Epithelial cell of esophagus (primary cell): ENCODE data around the gene FCF1.
"Not testable (repeated sequence)": the region's sequence is repeated elsewhere in the genome, so short reads cannot be mapped to it uniquely, and the experiment has no call there.

Experiments
- DNase-seq: peaks from one replicate; pipeline ENCODE4 v3.0.0; 2010; ENCODE audit warnings: low read depth
- H3K4me3 ChIP-seq: 2 replicates; pipeline ENCODE4 v1.5.1; 2011; ENCODE audit warnings: mild to moderate bottlenecking, low read length, control low read depth
- TF ChIP-seq, protein P1 (sequence below): IDR thresholded peaks from 2 replicates; pipeline ENCODE4 v1.5.1; 2011; ENCODE audit warnings: low read depth, mild to moderate bottlenecking, low read length, control low read depth, inconsistent platforms; ENCODE audit not compliant: insufficient read depth; ENCODE audit errors: missing control alignments

The FCF1 gene

DNA sequence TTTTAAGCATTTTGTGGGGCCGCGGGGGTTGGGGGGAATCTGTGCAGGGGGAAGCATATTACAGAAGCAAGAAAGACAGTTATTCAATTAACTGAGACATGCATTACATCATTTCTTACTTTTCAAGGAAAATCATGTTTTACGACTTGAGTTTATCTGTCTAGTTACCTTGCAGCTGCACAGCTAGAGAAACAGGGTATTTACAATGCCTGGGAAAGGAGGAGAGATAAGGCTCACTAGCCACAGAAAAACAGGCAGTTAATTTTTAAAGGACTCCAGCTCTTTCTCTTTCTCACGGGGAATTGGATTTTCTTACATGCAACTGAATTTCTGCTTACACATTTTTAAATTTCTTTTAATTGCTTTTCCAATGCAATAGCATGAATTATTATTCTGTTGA, 22.2 kb downstream of the FCF1 start:
- DNase-seq = no peak
- TF ChIP-seq, protein P1, sequence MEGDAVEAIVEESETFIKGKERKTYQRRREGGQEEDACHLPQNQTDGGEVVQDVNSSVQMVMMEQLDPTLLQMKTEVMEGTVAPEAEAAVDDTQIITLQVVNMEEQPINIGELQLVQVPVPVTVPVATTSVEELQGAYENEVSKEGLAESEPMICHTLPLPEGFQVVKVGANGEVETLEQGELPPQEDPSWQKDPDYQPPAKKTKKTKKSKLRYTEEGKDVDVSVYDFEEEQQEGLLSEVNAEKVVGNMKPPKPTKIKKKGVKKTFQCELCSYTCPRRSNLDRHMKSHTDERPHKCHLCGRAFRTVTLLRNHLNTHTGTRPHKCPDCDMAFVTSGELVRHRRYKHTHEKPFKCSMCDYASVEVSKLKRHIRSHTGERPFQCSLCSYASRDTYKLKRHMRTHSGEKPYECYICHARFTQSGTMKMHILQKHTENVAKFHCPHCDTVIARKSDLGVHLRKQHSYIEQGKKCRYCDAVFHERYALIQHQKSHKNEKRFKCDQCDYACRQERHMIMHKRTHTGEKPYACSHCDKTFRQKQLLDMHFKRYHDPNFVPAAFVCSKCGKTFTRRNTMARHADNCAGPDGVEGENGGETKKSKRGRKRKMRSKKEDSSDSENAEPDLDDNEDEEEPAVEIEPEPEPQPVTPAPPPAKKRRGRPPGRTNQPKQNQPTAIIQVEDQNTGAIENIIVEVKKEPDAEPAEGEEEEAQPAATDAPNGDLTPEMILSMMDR = no peak
- no peak overlapping the region for H3K4me3 ChIP-seq

DNA sequence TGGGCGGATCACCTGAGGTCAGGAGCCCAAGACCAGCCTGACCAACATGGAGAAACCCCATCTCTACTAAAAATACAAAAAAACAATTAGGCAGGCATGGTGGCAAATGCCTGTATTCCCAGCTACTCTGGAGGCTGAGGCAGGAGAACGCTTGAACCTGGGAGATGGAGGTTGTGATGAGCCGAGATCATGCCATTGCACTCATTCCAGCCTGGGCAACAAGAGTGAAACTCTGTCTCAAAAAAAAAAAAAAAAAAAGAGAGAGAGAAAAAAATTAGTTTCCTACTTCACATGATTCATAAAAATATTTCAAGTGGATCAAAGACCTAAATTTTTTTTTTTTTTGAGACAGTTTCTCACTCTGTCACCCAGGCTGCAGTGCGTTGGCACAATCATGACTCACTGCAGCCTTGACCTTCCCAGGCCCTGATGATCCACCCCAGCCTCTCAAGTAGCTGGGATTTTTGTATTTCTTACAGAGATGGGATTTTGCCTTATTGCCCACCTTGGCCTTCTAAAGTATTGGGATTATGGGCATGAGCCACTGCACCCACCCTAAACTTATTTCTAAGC, 24.9 kb downstream of the FCF1 start:
- DNase-seq = peak; percentile 12
- H3K4me3 ChIP-seq = no peak overlapping the region
- TF ChIP-seq, protein P1 = no peak

DNA sequence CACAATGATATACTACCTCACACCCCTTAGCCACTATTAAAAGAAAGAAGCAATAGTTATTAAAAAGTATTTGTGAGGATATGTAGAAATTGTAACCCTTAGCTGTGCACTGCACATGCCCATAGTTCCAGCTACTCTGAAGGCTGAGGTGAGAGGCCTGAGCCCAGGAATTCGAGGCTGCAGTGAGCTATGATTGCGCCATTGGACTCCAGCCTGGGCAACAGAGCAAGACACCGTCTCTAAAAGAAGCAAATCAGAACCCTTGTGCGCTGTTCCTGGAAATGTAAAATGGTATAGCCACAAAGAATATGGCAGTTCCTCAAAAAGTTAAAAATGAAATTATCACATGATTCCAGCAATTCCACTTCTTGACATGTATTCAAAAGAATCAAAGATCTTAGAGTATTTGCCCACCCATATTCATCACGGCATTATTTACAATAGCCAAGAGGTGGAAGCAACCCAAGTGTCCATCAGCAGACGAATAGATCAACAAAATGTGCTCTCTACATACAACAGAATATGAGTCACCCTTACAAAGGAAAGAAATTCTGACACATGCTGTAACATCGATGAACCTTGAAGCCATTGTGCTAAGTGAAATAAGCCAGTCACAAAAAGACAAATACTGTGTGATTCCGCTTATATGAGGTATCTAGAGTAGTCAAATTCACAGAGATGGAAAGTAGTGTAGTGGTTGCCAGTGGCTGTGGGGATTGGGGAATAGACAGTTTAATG, 26.5 kb downstream of the FCF1 start:
- DNase-seq = peak; percentile 55
- TF ChIP-seq, protein P1 = no peak
- no peak overlapping the region for H3K4me3 ChIP-seq

DNA sequence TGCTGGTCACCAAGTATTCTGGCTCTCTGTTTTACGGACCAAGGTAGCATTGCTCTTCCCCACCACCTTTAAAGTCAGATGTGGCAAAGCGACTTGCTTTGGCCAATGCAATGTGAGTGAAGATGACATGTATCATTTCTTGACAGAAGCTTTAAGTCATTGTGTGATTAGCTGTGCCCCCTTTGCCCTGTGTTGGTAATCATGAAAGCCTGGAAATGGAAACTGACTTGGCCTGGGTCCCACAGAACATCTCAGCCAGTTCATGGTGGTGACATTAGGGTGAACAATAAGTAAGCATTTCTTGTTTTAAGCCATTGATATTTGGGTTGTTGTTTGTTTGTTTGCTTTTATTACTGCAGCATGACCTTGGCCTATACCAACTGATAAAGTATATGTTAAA, 34.3 kb downstream of the FCF1 start:
- DNase-seq = no peak
- TF ChIP-seq, protein P1 = no peak
- H3K4me3 ChIP-seq = no peak overlapping the region

DNA sequence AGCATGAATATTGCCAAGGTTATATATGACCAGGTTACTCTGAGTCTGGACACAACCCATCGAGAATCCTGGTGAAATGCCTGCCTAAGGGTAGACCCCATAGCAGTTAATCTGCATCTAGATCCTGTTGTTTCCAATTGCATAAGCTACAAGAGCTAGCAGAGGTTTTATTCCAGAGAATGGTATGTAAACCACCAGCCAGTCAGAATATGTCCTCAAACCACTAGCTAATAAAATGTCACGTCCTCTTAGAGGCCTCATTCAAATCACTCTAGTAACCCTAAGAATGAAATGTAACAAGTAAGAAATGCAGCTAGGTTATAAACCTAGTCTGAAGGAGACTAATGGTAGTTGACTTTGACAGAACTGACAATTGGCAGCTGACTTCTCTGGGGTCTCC, 41.2 kb downstream of the FCF1 start:
- H3K4me3 ChIP-seq = no peak overlapping the region
- no peak for DNase-seq
- TF ChIP-seq, protein P1 = no peak

DNA sequence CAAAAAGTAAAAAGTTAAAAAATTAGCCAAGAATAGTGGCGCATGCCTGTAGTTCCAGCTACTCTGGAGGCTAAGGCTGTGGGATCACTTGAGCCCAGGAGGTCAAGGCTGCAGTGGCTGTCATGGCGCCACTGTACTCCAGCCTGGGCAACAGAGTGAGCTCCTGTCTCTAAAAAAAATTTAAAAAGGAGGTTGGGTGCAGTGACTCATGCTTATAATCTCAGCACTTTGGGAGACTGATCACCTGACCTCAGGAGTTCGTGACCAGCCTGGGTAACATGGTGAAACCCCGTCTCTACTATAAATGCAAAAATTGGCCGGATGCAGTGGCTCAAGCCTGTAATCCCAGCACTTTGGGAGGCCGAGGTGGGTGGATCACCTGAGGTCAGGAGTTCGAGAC, 42.0 kb downstream of the FCF1 start:
- no peak for DNase-seq
- TF ChIP-seq, protein P1 = no peak
- no peak overlapping the region for H3K4me3 ChIP-seq

DNA sequence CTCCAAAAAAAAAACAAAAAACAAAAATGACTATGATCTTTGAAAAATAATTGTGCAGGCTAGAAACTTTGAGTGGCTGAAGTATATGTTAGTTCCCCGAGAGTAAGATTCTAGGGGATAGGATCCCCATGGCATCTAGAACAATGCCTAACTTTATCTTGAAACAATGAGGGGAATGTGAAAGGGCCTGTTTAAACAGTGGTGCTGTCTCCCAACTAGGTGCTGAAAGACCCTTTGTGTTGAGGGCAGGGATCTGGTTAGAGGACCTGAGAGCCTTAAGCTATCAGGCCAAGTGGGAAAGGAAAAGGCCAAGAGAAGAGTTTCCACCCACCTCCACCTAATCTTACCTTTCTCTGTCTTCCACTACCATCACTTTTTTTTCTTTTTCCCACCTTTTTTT, 43.4 kb downstream of the FCF1 start:
- TF ChIP-seq, protein P1 = no peak
- DNase-seq = no peak
- H3K4me3 ChIP-seq = no peak overlapping the region

DNA sequence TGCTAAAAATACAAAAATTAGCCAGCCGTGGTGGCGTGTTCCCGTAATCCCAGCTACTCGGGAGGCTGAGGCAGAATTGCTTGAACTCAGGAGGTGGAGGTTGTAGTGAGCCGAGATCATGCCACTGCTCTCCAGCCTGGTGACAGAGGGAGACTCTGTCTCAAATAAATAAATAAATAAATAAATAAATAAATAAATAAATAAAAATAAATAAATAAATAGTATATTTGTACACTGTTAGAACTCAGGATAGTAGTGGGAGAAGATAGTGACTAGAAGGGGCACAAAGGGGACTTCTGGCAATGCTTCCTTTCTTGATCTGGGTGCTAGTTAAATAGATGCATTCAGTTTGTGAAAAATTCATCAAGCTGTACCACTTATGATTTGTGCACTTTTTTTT, 45.6 kb downstream of the FCF1 start:
- H3K4me3 ChIP-seq, DNase-seq: not testable (repeated sequence)
